Measurements from ENCODE around the gene CGRRF1. TPM values are rescaled to one million over a fixed set of nuclear protein-coding genes. Genes with fewer than 3 reads are reported as not detected.

Gene CGRRF1
- total RNA-seq, 1 experiment from 2014 or later: 19.1 TPM

GRCh38 chr14:54483073-54483745, 26.5 kb upstream of the CGRRF1 start:
- no peak overlapping the region for H3K18ac ChIP-seq (ENCODE audit: insufficient read length, low read depth, low read length)
- no peak overlapping the region for H3K4ac ChIP-seq (ENCODE audit: low read depth, low read length)
- no peak overlapping the region for H2BK15ac ChIP-seq (ENCODE audit: low read depth, low read length)
- no peak overlapping the region for H3K9ac ChIP-seq (ENCODE audit: extremely low read depth, insufficient read length, low read length)
- no peak overlapping the region for H2AFZ ChIP-seq (ENCODE audit: low read length)
- H3K9me3 ChIP-seq (ENCODE audit: control insufficient read depth, low read depth, low read length): no peaks in the 10 kb centered on the region
- no peak overlapping the region for H4K8ac ChIP-seq (replicated peaks; ENCODE audit: insufficient read length, low read depth, low read length)
- Mint-ChIP-seq H3K36me3 (ENCODE audit: insufficient read depth in 1 of 3, low read depth in 3 of 3) (peaks cover 7 to 33% (median 28%) of the 10 kb centered on the region in 3 experiments; a peak in 6 of 7 replicates), H3K27me3 (ENCODE audit: low read depth) (no peaks in the 10 kb centered on the region), H3K4me1 (peaks cover 19 to 30% of the 10 kb centered on the region in 2 experiments), H3K27ac (no peak overlapping the region), H3K4me3 (no peak overlapping the region), H3K9me3 (no peaks in the 10 kb centered on the region)
- no peak overlapping the region for H3K23ac ChIP-seq (ENCODE audit: insufficient read length, low read depth, low read length)
- H2BK12ac ChIP-seq (ENCODE audit: insufficient read length, low read depth, low read length): no peak overlapping the region
- no peaks in the 10 kb centered on the region for H3K27me3 ChIP-seq (ENCODE audit: insufficient read depth, low read length)
- no peak overlapping the region for H3K27ac ChIP-seq (ENCODE audit: insufficient read length, low read depth, low read length)
- H3T11ph ChIP-seq (ENCODE audit: low read length): no peak overlapping the region
- no peak for TF ChIP-seq CTCF (conservative IDR thresholded peaks at IDR 0.05)
- H4K5ac ChIP-seq (ENCODE audit: insufficient read length, low read depth, low read length): no peak overlapping the region
- no peak overlapping the region for H3K14ac ChIP-seq (ENCODE audit: insufficient read depth, low read length)
- no peaks in the 10 kb centered on the region; the same call in 1 of the 2 replicates for H3K4me1 ChIP-seq (ENCODE audit: insufficient read depth, low read length)
- H2BK20ac ChIP-seq (ENCODE audit: low read depth, low read length, poor library complexity, severe bottlenecking): no peak overlapping the region
- no peak overlapping the region for H2AK5ac ChIP-seq (ENCODE audit: insufficient read length, low read length)
- no peak overlapping the region for H3K4me2 ChIP-seq (ENCODE audit: insufficient read depth, insufficient read length, low read length)
- H3K79me1 ChIP-seq (ENCODE audit: insufficient read depth, low read depth, low read length, poor library complexity, severe bottlenecking): peaks cover 7% of the 10 kb centered on the region
- H4K91ac ChIP-seq (ENCODE audit: insufficient read length, low read depth, low read length): no peak overlapping the region
- H2BK120ac ChIP-seq (ENCODE audit: low read depth, low read length, poor library complexity, severe bottlenecking): no peak overlapping the region
- WGBS (ENCODE audit: extremely low coverage, insufficient read length, low lambda C conversion rate): no CpG with 5 or more reads among the region's 8 CpGs
- no peak for DNase-seq
- no peak overlapping the region for H2BK5ac ChIP-seq (ENCODE audit: insufficient read length, low read length)
- no peak overlapping the region for H3K56ac ChIP-seq (ENCODE audit: insufficient read length, low read depth, low read length)
- H3K23me2 ChIP-seq (ENCODE audit: insufficient read length, low read depth, low read length, poor library complexity, severe bottlenecking): peaks cover 6% of the 10 kb centered on the region
- no peaks in the 10 kb centered on the region for H4K20me1 ChIP-seq (ENCODE audit: control insufficient read depth, insufficient read depth, insufficient read length)
- peaks cover 24% of the 10 kb centered on the region for H3K79me2 ChIP-seq (ENCODE audit: insufficient read depth, low read length)

All from H9 (cell line).